HEK293 (cell line): ENCODE measurements around the gene SYNE2.

ENCODE experiments used
- BCL11A ChIP-seq: fragments of 450-650 bp; formaldehyde crosslinking; IDR thresholded peaks from 2 replicates; pipeline ENCODE4 v1.5.1; 2016; ENCODE audit warnings: low read depth, missing biosample characterization, missing genetic modification characterization
- ZNF404 ChIP-seq: fragments of 450-650 bp; formaldehyde crosslinking; IDR thresholded peaks from 2 replicates; pipeline ENCODE4 v1.5.1; 2017; ENCODE audit warnings: missing biosample characterization, missing genetic modification characterization
- ZSCAN30 ChIP-seq: fragments of 450-650 bp; IDR thresholded peaks from 2 replicates; pipeline ENCODE4 v1.5.1; 2018; ENCODE audit warnings: missing biosample characterization, mild to moderate bottlenecking, missing genetic modification characterization, moderate library complexity
- TF ChIP-seq, protein P1 (sequence below): fragments of 450-650 bp; formaldehyde crosslinking; IDR thresholded peaks from 2 replicates; pipeline ENCODE4 v1.5.1; 2016; ENCODE audit warnings: missing biosample characterization, missing genetic modification characterization

DNA sequence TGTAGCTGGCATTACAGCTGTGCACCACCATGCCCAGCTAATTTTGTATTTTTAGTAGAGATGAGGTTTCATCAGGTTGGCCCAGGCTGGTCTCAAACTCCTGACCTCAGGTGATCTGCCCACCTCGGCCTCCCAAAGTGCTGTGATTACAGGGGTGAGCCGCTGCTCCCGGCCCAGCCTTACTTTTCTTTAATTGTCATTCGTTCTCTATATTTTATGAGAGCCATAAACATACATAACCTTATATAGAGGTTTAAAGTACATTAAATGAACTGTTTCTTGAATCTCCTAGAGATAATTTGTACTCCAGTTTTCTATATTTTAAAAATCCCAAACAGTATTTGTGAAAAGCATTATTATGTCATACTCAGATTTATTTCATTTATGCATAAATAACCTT lies 98.6 kb downstream of the SYNE2 start:
- no peak for TF ChIP-seq ZSCAN30
- no peak for TF ChIP-seq BCL11A (tag by site-specific recombination)
- TF ChIP-seq, protein P1, sequence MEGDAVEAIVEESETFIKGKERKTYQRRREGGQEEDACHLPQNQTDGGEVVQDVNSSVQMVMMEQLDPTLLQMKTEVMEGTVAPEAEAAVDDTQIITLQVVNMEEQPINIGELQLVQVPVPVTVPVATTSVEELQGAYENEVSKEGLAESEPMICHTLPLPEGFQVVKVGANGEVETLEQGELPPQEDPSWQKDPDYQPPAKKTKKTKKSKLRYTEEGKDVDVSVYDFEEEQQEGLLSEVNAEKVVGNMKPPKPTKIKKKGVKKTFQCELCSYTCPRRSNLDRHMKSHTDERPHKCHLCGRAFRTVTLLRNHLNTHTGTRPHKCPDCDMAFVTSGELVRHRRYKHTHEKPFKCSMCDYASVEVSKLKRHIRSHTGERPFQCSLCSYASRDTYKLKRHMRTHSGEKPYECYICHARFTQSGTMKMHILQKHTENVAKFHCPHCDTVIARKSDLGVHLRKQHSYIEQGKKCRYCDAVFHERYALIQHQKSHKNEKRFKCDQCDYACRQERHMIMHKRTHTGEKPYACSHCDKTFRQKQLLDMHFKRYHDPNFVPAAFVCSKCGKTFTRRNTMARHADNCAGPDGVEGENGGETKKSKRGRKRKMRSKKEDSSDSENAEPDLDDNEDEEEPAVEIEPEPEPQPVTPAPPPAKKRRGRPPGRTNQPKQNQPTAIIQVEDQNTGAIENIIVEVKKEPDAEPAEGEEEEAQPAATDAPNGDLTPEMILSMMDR (tag by site-specific recombination), result no peak
- no peak for TF ChIP-seq ZNF404 (tag by site-specific recombination)
